Breast epithelium (tissue), 3 donors: ENCODE measurements around the gene CDCA3.

Experiments used
- POLR2A ChIP-seq: fragments of 450-650 bp; IDR thresholded peaks from one replicate; pipeline ENCODE4 v1.6.1; 2016; ENCODE audit warnings: antibody characterized with exemption, mild to moderate bottlenecking, moderate library complexity
- POLR2AphosphoS5 ChIP-seq, 3 donors: sonication (generic); formaldehyde crosslinking; IDR thresholded peaks; one replicate each; pipeline ENCODE4 v1.6.1; 2017; ENCODE audit warnings: antibody characterized with exemption in 3 of 3
- TF ChIP-seq, protein P1 (sequence below), 3 donors: fragments of 450-650 bp; IDR thresholded peaks; one replicate each; pipeline ENCODE4 v1.5.1; 2016 to 2017; ENCODE audit warnings: antibody characterized with exemption in 3 of 3, mild to moderate bottlenecking in 3 of 3, moderate library complexity in 3 of 3

DNA sequence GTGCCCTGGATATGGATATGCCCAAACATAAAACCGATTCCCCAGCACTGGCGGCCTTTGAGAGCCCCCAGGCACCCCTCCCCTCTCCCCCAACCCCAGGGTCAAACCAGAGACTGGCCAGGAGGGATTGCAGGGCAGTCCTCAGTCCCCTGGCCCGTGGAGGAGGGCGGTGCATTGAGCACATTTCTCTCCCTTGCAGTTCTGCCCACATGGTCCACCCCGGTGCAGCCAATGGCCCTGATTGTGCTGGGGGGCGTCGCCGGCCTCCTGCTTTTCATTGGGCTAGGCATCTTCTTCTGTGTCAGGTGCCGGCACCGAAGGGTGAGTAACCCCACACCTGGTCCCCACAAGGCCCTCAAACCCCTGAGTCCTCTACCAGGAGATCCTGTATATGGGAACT is 32.9 kb downstream of the CDCA3 start:
- TF ChIP-seq, protein P1, sequence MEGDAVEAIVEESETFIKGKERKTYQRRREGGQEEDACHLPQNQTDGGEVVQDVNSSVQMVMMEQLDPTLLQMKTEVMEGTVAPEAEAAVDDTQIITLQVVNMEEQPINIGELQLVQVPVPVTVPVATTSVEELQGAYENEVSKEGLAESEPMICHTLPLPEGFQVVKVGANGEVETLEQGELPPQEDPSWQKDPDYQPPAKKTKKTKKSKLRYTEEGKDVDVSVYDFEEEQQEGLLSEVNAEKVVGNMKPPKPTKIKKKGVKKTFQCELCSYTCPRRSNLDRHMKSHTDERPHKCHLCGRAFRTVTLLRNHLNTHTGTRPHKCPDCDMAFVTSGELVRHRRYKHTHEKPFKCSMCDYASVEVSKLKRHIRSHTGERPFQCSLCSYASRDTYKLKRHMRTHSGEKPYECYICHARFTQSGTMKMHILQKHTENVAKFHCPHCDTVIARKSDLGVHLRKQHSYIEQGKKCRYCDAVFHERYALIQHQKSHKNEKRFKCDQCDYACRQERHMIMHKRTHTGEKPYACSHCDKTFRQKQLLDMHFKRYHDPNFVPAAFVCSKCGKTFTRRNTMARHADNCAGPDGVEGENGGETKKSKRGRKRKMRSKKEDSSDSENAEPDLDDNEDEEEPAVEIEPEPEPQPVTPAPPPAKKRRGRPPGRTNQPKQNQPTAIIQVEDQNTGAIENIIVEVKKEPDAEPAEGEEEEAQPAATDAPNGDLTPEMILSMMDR (IDR thresholded peaks at IDR 0.05), result no peak
- TF ChIP-seq POLR2AphosphoS5 (IDR thresholded peaks at IDR 0.05), result no peak
- TF ChIP-seq POLR2A, result no peak
